ENCODE results near the gene CLTB.
A peak's percentile ranks its signal among the peaks of the same experiment; 100 is the strongest.

The CLTB gene

DNA sequence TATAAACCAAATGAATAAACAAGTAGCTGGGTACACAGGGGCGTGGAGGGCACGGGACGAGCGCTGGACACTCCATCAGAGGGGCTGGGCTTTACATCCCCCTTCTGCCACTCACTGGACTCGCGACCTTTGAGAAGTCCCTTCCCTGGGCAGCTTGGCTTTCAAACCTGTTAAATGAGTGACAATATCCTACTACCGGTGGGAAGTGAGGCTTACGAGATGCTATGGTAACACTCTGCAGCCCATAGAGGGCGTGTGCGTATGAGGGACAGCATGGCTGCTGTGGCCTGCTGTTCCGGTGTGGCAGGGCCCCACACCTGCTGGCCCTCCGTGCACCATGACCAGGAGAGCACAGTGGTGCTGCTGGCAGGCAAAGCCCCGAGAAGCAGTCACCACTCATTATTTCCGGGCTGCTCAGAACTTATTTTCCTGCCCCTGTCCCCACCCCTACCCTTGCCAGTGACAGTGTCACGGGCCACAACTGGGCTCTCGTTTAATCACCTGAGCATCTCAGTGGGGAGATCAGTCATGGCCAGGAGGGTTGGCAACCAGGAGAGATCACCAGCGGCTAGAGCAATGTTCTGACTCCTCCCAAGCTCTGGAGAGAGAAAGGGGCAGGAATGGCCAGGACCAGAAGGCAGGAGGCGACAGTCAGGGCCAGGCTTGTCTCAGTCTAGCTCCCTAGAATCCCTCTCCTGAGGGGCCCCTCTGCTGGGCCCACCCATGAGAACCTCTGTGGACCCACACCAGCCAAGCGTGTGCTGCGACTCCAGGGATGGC lies 10.5 kb downstream of the CLTB start:
- no peak for DNase-seq (ENCODE audit: extremely low read depth in 1 of 2, low read depth in 1 of 2)

- DNase-seq (ENCODE audit: extremely low read depth in 1 of 2, low read depth in 1 of 2), result no peak
Measured at GRCh38 chr5:176401281-176402205, 14.8 kb downstream of the CLTB start.

DNA sequence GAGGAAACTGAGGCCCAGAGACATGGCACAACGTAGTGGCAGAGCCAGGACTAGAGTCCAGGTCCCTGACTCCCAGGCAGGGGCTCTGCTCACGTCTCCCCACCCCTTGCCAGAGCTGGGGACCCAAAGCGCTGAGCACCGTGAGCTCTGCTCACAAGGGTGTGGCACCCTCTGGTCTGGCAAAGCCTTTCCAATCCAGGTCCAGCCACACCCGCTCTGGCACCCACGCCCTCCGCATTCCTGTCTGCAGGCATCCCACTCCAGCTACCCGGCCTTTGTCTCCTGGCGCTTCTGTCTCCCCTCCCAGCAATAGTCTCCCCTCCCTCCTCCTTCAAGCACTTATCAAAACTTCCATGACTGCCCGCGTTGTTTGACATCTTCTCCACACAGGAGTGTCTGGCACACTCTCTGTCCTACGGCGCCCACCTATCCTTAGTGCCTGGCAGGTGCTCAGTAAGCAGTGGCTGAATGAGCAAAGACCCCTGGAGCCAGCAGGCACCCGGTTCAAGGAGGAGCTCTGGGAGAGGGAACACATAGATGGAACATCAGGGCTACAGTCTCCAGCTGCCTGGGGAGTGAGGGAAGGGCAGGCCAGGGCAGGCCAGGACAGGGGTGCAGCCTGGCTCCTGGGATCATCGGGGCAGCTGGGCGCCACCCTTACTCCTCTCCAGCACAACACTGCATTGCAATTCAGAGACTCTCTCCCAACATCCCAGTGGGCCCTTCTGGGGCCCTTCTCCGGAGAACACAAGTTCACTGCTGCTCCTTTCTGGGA lies 15.8 kb downstream of the CLTB start:
- no peak for DNase-seq (ENCODE audit: extremely low read depth in 1 of 2, low read depth in 1 of 2)

DNA sequence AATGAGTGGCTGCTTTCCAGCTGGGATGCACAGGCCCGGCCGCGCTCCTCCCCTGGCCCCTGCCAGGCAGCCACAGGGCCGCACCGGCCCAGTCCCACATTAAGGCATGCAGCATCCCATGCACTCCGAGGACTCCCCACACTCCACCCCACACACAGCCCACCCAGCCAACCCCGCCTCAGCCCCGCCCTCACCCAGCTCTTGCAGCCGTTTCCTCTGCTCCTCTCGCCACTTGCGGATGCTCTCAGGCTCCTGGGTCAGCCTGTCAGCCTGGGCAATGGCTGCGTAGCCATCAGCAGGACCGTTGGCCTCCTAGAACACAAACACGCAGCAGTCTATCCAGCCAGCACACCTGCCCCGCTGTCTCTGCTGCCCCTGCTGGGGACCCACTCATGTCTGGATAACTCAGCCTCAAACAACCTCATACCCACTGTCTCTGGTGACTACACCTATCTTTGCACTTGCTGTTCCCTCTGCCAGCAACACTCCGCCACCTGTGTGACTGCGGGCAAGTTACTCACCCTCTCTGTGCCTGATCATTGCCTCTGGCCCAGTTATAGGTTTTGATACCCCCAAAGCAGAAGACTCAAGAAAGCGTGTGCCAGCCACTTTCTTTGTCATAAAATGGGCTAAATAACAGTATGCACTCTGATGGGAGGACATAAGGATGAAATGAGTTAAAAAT lies 18.5 kb downstream of the CLTB start:
- no peak for DNase-seq (ENCODE audit: extremely low read depth in 1 of 2, low read depth in 1 of 2)

GRCh38 chr5:176396330-176396729 lies 20.0 kb downstream of the CLTB start:
- no peak for DNase-seq (ENCODE audit: extremely low read depth in 1 of 2, low read depth in 1 of 2)

DNA sequence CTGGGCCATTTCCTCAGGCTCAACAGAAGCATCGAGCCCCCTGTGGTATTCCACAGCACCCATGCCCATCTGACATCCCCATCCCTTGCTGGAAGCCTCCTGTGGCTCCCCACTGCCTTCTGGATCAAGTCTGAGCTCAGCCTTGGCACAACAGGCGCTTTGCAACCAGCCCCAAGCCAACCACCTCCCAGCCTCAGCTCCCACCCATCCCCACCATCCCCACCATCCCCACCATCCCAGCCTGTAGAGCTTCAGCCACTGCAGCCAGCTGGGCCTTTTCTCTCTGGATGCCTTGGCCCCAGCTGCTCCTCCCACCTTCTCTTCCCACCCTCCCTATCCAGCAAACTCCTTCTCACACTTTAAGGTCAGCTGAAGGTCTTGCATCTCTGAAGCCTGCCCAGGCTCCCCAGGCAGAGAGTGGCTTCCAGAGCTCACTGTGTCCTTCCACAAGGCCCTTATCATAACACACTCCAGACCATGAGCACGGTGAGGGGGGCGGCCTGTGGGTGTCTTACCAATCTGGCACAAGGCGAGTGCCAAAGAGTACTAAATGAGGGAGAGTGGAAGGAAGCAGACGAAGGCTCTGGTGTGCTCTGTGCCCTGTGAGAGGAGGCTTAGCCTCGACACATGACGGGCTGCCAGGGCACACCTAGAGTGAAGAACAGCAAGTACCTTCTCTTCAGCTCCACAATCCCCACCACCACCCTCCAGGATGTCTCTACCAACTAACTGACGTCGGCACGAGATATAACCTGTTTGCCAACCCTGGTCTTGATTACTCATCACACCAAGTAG lies 21.3 kb downstream of the CLTB start:
- no peak for DNase-seq (ENCODE audit: extremely low read depth in 1 of 2, low read depth in 1 of 2)

GRCh38 chr5:176394096-176394495 lies 22.2 kb downstream of the CLTB start:
- DNase-seq (ENCODE audit: extremely low read depth in 1 of 2, low read depth in 1 of 2), result no peak

DNA sequence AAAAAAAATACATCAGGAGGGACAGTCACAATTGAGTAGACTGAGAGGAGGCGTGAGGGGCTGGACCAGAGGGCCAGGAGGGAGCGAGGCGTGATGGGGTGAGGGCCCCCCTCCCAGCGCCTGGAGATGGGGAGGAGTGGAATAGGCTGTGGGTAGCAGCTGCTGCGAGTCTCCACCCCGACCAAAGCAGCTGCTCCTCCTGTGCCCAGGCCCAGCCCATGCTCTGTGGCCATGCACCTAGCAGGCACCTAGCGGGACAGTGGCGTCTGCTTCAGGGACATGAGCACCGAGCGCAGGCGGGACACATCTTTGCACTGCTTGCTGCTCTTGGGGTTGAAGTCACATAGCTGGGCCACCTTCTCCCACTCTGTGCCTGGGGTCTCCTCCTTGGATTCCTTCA lies 23.8 kb downstream of the CLTB start:
- no peak for DNase-seq (ENCODE audit: extremely low read depth in 1 of 2, low read depth in 1 of 2)

GRCh38 chr5:176391999-176392398 lies 24.3 kb downstream of the CLTB start:
- no peak for DNase-seq (ENCODE audit: extremely low read depth in 1 of 2, low read depth in 1 of 2)

GRCh38 chr5:176391479-176391878 lies 24.9 kb downstream of the CLTB start:
- DNase-seq (ENCODE audit: extremely low read depth in 1 of 2, low read depth in 1 of 2), result no peak

GRCh38 chr5:176389135-176390123 lies 26.9 kb downstream of the CLTB start:
- no peak for DNase-seq (ENCODE audit: extremely low read depth in 1 of 2, low read depth in 1 of 2)

DNA sequence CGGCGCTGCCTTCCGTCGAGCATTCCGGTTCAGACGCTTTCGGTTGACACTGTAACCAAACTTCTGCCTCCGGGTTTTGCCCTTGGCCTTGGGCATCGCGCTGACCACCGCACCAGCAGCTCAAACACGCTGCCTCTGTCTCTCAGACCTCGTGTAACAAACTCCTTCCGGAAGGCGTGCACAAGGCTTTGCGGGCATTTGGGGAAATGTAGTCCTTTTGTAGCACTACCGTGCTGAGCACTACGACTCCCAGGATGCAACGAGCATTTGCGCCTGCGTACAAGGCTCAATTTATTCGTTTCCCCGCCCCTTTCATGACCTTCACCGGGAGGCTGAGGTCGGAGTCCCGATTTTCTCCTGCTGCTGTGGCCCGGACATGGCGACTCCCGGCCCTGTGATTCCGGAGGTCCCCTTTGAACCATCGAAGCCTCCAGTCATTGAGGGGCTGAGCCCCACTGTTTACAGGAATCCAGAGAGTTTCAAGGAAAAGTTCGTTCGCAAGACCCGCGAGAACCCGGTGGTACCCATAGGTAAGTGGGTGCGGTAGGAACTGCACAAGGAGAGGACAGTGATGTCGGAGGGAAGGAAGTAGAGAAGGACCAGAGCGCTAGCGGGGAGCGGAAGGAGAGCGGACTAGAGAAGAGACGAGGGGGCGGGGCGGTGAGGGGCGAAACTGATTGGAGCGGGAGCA lies 27.8 kb downstream of the CLTB start, which contains the start of the genes HIGD2A and NOP16:
Gene HIGD2A (plus strand): TSS at position 308 of the 691 bp plus-strand sequence. CDS start 69 bp downstream, at position 377.
Gene NOP16 (minus strand): TSS at position 155 of the 691 bp plus-strand sequence. CDS start 59 bp downstream, at position 96.
- peak; percentile 98 to 100 for DNase-seq (ENCODE audit: extremely low read depth in 1 of 2, low read depth in 1 of 2)

- no peak for DNase-seq (ENCODE audit: extremely low read depth in 1 of 2, low read depth in 1 of 2)
Measured at GRCh38 chr5:176388003-176388443, 28.3 kb downstream of the CLTB start.

DNA sequence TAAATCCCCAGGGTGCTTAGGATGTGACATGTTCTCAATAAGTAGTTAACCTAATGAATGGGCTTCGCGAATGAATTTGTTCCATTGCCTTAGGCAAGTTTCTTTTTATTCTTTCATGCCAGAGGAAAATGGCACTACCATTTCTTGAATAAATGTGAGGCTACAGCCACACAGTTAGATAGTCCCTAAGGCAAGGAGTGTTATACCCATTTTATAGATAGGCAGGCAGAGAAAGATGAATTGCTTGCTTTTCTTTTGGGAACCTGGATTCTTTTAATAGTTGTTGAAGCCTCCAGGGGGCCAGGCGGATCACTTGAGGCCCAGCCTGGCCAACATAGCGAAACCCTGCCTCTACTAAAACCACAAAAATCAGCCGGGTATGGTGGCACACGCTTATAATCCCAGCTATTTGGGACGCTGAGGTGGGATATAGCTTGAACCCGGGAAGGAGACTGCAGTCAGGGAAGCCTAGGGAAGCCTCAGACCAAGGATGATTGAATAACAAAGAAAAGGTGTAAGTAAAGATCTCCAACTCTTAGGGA lies 28.9 kb downstream of the CLTB start:
- no peak for DNase-seq (ENCODE audit: extremely low read depth in 1 of 2, low read depth in 1 of 2)

DNA sequence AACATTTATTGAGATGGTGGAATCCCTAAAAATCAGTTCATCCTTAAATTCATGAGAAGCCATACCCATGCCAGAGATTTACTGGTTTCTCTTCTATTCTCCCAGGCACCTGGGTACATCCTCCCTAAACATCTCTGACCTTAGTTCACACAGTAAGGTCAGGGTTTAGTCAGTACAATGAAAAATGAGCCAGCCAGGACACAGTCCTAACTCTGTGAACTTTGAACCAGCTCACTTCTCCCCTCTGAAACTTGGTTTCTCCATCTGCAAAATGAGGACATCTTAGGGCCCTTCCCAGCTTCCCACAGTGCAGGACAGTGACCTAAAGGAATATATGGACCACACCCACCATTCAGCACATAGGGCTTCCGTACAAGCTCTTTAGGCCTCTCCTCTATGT lies 29.8 kb downstream of the CLTB start:
- DNase-seq (ENCODE audit: extremely low read depth in 1 of 2, low read depth in 1 of 2), result no peak

DNA sequence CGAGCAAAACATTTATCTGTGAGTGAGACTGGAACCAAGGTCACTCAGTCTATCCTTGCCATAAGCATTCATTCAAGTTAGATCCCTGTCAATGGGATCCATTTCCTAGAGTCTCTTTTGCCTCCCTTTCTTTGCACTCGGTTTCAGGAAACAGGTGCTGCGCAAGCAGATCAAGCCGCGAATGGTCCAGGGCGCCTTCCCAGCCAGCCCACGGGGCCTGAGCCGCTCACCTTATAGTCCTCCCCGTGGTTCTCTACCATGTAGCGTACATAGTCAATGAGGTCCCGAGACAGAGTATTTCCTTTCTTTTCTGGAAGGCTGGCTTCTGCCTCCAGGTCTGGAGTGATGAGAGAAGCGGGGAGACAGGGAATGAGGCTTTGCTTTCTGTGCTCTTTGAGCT lies 31.3 kb downstream of the CLTB start:
- DNase-seq (ENCODE audit: extremely low read depth in 1 of 2, low read depth in 1 of 2), result no peak

GRCh38 chr5:176384366-176384930 lies 31.9 kb downstream of the CLTB start:
- no peak for DNase-seq (ENCODE audit: extremely low read depth in 1 of 2, low read depth in 1 of 2)

Measured in activated CD8-positive, alpha-beta memory T cell treated with anti-CD3 and anti-CD28 coated beads for 1 hour (primary cell).